Fibroblast of villous mesenchyme (primary cell): ENCODE results near the gene PRELP. TPM values are rescaled to one million over a fixed set of nuclear protein-coding genes. Genes with fewer than 3 reads are reported as not detected.
"Not testable (repeated sequence)": the region's sequence is repeated elsewhere in the genome, so short reads cannot be mapped to it uniquely, and the experiment has no call there.

Experiments
- DNase-seq: peaks from one replicate; pipeline ENCODE4 v3.0.0-alpha.2; 2010; ENCODE audit warnings: low read depth
- H3K4me3 ChIP-seq: 2 replicates; pipeline ENCODE4 v1.5.1; 2011; ENCODE audit warnings: low read depth, mild to moderate bottlenecking, low read length
- CTCF ChIP-seq: IDR thresholded peaks from 2 replicates; pipeline ENCODE4 v1.5.1; 2012; ENCODE audit warnings: low read depth, mild to moderate bottlenecking, low read length; ENCODE audit not compliant: insufficient read depth
- total RNA-seq: library from RNA; depleted of rRNA; stranded (reverse); fragments of >200 nt; gene quantifications from 2 replicates; pipeline ENCODE4 v1.2.3, GENCODE V29; 2012

Gene PRELP
- total RNA-seq, 1 donor, result 0.43 TPM

GRCh38 chr1:203444171-203444576 lies 31.4 kb upstream of the PRELP start:
- no peak for TF ChIP-seq CTCF
- DNase-seq, result no peak
- H3K4me3 ChIP-seq, result no peak overlapping the region

GRCh38 chr1:203447151-203447550 lies 28.5 kb upstream of the PRELP start:
- no peak for DNase-seq
- TF ChIP-seq CTCF, result no peak

GRCh38 chr1:203447598-203447997 lies 28.0 kb upstream of the PRELP start:
- DNase-seq, H3K4me3 ChIP-seq: not testable (repeated sequence)

More at GRCh38 chr1:203447151-203447550, 28.5 kb upstream of the PRELP start:
- H3K4me3 ChIP-seq, result no peak overlapping the region

GRCh38 chr1:203448521-203449061 lies 27.0 kb upstream of the PRELP start:
- DNase-seq, result peak; percentile 27
- no peak overlapping the region for H3K4me3 ChIP-seq
- TF ChIP-seq CTCF, result no peak

- no peak for DNase-seq
These were observed 25.6 kb upstream of the PRELP start for GRCh38 chr1:203450001-203450400.

GRCh38 chr1:203450479-203451149 lies 25.0 kb upstream of the PRELP start:
- no peak overlapping the region for H3K4me3 ChIP-seq
- TF ChIP-seq CTCF, result no peak
- no peak for DNase-seq

More at GRCh38 chr1:203450001-203450400, 25.6 kb upstream of the PRELP start:
- no peak for TF ChIP-seq CTCF
- H3K4me3 ChIP-seq, result no peak overlapping the region

GRCh38 chr1:203451836-203452784 lies 23.5 kb upstream of the PRELP start:
- no peak overlapping the region for H3K4me3 ChIP-seq
- DNase-seq, result no peak
- no peak for TF ChIP-seq CTCF
